Activated CD8-positive, alpha-beta memory T cell treated with anti-CD3 and anti-CD28 coated beads for 24 hours (primary cell): ENCODE measurements around the gene RGS3.
"Not testable (repeated sequence)": the region's sequence is repeated elsewhere in the genome, so short reads cannot be mapped to it uniquely, and the experiment has no call there.

Experiments
- DNase-seq: peaks from one replicate; pipeline ENCODE4 v3.0.0-alpha.2; 2020

RGS3 gene

DNA sequence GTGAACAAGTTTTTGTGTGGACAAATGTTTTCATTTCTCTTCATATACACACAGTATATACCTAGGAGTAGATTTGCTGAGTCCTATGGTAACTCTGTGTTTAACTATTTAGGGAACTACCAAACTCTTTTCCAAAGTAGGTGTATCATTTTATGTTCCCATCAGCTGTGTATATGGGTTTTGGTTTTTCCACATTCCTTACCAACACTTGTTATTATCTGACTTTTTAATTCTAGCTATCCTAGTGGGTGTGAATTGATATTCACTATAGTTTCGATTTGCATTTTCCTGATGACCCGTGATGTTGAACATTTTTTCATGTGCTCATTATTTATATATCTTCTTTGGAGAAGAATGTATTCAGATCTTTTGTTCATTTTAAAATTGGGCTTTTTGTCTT, 3.7 kb downstream of the RGS3 start:
- no peak for DNase-seq

DNA sequence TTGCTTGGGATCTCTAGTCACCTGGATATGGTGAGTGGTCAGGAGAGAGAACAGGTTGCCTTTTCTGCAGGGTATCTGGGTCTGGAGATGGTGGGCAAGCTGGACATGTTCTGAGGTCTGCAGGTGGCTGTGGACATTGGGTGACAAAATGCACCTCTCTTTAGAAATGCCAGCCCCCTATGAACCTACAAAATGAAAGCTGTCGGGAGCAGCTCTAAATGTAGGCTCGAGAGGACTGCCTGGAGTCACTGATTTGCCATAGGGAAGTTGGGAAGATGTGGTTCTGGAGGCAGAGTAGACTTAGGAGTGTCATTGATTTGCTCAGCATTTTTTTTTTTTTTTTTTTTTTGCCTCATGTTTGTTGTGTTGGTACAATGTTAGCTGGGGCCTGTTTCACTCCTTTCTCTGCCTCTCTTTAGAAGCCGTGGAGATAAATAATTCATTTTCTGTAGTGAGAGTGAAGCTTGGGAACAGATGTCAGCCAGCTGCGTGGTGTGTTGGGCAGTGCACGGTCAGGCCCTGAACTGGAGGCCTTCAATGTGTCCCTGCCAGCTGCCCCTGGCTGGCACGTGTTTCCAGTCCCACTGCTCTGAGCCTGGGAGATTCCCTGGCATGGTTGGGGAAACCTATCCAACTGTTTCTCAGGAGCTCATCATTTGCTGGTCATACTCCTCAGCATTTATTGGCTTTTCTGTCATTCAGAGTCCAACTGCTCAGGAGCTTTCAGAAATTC, 5.4 kb downstream of the RGS3 start:
- DNase-seq: peak; percentile 26

DNA sequence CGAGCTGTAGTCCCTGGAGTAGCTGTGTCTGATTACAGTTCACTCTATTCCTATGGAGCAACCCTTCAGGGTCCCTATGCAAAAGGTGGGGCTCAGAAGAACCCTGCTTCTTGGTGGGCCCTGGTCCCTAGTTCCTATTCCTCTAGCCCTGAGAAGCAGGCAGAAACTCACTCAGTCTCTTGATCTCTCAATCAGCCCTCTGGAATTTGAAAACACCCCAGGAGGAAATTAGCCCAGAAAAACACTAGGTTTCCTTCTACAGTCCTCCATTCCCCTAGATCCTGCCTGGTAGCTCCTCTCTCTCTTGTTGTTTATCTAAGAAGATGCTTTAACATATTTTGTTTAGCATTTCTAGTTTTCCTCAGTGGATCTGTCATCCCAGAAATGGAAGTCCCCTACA, 7.6 kb downstream of the RGS3 start:
- DNase-seq: peak; percentile 7

DNA sequence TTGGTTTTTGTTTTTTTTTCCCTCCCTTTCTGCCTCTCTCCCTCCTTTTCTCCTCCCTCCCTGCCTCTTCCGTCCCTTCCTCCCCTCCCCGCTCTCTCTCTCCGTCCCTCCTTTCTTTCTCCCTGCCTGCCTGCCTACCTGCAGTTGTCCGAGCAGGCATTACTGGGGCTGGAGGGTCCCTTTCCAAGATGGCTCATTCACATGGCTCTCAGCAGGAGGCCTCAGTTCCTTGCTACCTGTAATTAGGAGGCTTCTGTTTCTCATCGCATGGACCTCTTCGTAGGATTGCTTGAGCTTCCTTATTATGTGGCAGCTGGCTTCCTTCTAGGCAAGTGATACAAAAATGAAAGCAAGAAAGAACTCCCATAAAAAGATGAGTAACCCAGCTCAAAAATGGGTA, 8.0 kb downstream of the RGS3 start:
- DNase-seq: peak; percentile 13

DNA sequence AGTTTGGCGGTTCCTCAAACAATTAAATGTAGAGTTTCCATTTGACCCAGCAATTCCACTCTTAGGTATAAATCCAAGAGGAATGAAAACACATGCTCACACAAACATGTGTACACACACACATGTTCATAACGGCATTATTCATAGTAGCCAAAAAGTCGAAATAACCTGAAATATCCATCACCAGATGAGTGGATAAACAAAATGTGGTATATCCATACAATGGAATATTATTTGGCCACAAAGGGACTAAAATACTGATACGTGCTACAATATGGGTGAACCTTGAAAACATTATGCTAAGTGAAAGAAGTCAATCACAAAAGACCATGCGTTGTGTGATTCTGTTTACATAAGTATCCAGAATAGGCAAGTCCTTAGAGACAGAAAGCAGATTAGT, 8.7 kb downstream of the RGS3 start:
- DNase-seq: no peak

DNA sequence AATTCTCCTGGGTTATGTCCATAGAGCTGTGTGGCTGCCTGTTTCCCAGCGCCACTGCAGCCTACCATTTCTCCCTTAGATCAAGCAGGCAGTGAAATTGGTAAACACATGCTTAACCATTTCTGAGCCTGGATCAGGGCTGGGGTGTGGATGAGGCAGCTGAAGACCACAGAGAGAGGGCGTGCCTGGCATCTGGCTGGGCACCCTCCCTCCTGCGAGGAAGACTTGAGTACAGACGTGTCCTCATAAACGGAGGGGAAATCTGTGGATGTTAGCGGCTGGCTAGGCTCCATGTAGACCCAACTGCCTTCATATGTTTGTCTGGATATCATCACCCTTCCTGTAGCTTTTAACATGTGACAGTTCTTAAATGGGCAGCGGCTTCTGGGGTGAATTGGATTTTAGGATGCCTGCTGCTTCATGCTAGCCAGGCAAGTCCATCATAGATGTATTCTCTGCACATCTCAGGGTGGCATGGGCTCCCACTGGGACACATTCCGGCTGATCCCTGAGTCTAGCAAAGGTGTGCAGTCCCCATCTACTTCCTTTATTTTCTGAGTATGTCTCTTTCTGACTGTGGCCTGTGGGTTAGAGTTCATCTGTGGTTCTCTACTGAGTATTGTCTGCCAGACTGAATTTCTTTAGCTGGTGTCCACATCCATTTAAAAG, 11.0 kb downstream of the RGS3 start:
- peak; percentile 40 for DNase-seq

DNA sequence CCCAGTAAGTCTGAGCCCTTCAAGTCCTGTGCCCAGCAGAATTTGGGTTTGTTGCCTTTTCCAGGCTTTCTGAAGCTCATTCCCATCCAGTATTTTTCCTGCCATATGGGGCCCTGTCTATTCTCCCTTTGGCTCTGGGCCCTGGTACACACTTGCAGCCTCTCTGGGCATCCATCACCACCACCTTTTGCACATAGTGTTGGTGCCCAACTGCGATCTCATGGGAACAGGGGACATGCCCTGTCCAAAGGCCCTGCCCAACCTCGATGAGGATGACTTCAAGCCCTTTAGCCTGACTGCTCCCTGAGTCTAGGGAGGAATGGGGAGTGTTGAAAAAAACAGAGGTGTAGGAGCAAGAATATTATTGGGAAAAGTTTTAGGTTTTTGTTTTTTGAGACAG, 11.5 kb downstream of the RGS3 start:
- DNase-seq: peak; percentile 47

DNA sequence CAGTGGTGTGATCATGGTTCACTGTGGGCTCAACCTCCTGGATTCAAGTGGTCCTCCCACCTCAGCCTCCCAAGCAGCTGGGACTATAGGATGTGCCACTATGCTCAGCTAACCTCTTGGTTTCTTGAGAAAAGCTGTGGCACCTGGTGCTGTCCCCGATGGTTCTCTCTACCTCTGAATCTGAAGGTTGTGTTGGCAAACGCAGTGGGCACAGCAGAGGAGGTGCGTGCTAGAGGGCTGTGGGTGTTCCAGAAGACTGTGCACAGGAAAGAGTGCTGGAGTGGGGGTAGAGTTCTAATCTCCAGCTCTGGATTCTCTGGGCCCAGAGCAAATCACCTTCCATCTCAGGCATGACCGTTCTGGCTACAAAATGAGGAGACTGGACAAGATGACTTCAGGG, 12.5 kb downstream of the RGS3 start:
- peak; percentile 35 for DNase-seq

DNA sequence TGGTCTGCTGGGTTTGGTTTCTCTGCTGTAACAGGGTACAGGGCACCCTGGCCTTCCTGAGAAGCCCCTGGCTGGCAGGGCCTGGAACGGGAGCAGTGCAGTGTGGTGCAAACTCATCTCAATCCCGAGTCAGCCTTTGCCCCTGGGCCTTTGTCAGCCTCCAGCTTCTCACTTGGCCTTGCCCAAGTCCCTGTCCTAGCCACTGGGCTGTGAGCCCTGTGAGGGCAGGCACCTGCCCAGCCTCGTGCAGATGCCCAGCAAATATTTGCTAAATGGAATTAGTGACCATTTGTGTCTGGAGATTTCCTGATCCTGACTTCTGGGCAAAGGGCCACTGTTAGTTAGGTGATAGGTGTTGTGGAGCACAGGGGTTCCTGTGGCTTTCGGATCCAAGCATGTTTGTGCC, 13.0 kb downstream of the RGS3 start:
- peak; percentile 47 for DNase-seq

DNA sequence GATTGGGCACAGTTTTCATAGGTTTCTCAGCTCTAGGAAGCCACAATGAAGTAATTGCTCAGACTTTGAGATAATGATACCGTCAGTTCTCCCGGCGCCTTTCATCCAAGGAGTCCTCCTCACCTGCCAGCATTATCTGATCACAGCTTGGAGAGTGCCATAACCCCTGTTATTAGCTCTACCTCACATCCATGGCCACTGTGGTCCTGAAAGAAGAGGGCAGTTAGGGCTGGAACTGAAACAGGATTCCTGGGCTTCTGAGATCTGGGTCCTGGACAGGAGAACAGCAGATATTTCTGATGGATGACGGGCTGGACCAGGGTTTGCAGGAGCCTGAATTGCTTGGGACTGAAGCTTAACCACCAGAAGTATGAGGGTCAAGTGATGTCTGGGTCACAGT, 13.5 kb downstream of the RGS3 start:
- DNase-seq: peak; percentile 51

DNA sequence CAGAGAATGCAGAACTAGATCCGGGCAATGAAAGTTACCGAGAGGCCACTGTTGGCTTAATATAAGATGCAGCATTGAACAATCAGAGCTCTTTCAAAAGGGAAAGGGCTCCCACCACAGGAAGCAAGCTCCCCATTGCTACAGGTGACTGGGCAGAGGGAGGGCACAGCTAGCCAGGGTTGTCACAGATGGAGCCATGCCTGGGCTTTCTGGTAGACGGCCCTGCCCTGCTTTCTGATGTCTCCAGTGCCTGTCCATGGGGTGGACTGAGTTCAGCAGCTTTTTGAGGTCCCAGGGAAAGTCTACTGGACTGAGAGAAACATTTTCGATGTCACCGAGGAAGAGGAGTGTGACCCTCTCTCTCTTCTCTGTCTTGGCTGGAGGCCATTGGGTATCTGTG, 14.1 kb downstream of the RGS3 start:
- peak; percentile 41 for DNase-seq

DNA sequence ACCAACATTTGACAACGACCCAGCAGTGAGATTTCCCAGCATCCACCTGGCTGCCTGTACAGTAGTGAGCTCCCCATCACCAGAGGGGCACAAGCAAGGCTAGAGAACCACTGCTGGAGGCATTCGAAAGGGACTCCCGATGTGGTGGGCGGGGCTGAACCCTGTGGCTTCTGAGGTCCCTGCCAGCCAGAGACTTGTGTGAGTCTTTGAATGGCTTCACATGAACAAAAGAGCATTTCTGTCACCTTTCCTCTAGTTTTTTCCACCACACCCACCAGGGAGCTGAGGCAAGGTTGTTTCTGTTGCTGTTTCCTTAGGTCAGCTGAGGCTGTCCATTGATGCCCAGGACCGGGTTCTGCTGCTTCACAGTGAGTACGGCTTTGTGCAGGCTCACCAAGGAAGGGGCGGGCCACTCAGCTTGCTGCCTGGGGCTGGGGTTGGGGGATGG, 15.7 kb downstream of the RGS3 start:
- DNase-seq: peak; percentile 62

DNA sequence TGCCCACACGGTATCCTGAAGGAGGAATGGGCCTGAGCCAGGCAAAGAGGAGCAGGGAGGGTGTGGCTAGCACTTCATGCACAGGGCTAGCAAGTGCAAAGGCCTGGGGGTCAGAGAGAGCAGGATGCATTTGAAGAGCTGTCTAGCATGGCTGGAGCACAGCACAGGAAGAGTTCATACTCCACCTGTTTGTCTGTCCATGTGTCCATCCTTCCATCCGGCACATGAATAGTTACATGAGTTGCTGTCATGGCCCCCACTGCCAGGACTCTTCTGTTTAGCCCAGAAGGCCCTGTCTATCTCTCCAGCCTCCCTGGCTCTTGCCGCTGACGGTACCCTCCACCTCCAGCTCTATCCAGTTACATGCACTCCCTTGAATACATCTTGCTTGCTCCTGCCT, 17.1 kb downstream of the RGS3 start:
- peak; percentile 32 for DNase-seq

DNA sequence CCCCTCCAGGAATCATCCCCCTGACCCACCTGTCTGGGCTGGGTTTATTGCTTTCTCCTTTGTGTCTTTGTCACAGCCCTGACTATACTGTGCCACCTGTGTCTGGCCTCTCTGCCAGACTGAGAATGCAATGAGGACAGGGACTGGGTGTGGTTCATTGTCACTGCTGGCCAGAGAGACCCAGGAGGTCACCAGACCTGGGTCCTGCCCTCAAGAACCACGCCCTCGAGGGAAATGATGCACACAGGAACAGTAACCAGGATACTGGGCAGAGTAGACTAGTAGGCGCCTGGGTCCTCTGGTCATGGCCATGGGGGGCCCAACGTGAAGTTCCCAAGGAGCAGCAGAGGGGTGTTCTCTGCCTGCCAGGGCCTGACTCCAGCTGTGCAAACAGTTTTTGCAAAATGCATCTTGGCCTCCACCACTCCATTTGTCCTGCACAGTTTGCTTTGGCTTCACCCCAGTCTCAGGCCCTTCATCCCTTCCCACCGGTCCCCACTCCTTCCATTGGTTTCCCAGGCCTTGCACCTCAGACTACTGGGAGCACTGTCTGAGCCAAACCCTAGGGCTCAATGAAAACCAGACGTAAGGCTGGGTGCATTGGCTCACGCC, 17.8 kb downstream of the RGS3 start:
- peak; percentile 47 for DNase-seq

DNA sequence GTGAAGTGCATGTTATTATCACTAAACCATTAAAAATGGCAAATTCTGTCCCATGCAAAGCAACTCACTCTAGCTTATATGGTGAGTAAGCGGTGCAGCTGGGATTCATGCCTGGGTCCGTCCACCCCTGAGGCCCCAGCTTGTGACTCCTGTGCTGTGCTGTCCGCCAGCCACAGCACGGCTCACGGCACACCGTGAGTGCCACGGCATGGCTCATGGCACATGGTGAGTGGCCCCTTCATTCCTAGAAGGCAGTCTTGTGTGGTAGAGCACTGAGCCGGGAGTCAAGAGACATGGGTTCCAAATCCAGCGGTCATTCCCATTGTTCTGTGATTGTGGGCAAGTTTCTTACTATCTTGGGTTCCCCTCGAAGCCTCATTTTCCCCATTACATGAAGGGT, 18.8 kb downstream of the RGS3 start:
- peak; percentile 43 for DNase-seq

DNA sequence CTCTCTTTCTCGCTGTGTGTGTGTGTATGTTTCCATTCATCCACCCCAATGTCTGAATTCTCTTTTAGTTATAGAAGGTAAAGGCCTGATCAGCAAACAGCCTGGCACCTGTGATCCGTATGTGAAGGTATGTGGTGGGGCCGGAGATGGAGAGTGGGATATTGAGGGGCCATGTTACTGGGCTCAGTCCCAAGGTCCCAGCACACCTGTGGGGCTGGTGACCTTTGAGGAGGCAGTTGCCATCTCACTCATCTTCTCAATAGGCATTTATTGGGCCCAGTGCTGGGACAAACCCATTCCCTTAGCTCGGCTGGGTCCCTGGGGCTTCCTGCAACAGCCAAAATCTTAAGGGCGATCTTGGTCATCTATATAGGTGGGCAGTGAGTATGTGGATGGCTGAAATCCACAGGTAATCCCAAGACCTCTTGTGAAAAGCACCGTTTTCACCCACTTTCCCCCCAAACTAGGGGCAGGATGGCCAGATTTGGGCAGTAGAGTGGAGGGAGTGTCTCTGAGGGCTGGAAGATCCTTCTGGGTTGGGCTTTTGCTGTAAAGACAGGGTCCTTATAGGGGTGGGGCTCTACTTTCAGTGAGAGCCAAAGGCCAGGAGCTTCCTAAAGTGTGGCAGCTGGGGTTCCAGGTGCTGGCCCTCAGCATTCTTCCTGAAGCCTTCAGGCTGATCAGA, 19.6 kb downstream of the RGS3 start:
- DNase-seq: peak; percentile 42

DNA sequence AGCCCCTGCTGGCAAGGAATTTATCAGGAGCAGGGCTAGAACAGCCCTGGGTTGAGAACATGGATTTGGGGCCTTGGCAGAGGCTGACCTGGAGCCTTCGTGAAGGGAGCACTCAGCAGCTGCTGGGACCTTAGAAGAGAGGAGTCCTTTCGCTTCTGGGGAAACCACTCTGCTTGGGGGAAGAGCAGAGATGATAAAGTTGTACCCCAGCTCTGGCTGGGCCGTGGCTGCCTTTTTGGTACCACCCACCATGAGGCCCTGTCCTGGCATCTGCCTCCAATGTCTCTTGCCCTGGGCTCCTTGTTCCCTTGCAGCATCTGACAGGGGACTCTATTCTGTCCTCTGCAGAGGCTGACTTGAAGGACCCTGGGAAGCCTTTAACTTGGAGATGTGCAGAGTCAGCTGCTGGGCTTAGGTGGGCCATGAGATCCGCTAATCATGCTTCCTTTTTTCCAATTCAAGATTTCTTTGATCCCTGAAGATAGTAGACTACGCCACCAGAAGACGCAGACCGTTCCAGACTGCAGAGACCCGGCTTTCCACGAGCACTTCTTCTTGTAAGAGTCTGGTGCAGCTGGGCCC, 20.2 kb downstream of the RGS3 start:
- no peak for DNase-seq

DNA sequence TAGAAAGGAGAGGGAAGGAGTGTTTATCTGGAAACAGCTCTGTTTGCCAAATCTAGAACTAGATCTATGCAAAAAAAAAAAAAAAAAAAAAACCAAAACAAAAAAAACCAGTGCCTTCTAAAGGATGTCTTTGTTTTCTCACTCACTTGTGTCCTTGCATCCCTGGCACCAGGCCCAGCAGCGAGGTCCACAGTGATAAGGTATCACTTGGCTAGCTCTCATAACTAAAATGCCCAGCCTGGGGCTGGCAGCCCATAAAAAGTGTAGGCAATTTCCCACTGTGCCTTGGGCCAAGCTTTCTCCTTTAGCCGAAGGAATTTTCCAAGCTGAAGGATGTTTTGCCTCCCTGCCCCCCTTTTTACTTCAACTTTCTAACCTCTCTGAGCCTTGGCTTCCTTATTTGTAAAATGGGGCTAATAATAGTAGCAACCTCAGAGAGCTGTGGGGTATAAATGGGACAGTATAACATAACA, 20.8 kb downstream of the RGS3 start:
- no peak for DNase-seq

DNA sequence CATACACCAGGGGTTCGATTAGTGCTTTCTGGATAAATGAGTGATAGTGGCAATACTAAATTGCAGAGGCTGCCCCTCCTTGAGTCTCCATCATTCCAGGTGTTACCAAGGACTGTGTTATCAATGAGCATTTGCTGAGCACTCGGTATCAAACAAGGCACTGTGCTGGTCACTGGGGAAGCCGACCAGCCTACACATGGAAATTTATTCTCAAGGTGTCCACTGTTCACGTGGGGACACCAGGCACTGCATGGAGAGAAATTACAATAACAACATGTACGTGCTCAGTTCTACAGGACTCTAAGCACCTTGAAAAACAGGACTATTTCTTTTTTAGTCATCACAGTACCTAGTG, 22.2 kb downstream of the RGS3 start:
- no peak for DNase-seq

DNA sequence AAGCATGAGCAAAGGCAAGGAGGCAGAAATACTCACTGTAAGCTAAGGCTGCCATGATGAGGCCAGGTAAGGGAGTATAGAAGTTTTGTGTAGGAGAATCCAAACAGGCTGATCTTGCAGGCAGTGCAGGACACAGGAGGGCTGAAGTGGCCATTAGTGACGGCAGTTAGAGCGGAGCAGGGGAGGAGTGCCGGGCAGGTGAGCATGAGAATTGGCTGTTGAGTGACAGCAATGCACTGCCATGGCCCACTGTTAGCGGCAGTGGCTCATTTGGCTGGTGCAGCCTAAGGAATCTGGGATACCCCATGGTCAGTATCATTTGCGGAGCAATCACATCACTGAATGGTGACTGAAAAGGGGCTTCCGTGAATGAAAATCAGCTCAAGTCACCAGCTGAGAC, 22.8 kb downstream of the RGS3 start:
- no peak for DNase-seq

DNA sequence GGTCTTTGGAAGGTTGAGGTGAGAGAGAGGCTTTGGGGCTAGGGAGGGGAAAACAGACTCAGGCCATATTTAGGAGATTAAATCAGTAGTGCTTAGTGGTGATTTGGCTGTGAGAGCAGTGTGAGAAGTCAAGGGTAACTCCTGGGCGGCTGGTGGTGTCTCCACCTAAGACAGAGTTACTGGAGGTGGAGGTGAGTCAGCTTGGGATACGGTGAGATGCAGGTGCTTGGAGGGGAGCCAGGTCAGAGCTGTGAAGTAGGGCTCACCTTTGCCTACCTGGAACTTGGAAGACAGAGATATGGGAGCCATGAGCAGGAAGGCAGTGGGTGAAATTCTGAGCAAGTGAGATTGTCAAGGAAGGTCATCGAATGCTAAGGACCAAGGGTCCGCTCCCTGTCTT, 24.5 kb downstream of the RGS3 start:
- no peak for DNase-seq

DNA sequence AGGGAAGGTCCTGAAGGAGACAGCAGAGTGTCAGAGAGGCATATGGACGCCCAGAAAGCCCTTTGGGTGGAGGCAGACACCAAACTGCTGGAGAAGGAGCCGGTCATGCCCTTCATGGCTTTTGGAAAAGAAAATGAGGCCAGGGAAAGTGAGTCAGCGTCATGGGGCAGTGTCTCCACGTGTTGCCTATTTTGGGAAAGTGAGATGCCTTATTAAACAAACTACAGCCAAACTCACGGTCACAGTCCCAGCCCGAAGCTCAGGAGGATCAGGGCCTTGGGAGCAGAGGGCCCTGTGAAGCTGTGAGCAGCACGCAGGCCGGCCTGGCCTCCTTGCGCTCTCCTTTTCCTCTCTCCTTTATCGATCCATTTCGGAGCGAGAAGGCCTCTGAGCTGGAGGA, 25.0 kb downstream of the RGS3 start:
- DNase-seq: no peak

DNA sequence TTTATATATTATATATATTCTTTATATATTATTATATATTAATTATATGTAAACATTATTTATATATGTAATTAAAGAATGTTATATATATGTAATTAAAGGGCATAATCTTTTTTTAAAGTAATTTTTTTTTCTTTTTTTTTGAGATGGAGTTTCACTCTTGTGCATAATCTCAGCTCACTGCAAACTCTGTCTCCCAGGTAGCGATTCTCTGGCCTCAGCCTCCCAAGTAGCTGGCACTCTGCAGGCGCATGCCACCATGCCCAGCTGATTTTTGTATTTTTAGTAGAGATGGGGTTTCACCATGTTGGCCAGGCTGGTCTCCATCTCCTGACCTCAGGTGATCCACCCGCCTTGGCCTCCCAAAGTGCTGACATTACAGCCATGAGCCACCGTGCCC, 27.6 kb downstream of the RGS3 start:
- not testable (repeated sequence) for DNase-seq
